ENCODE measurements around the gene TOM1. TPM values are rescaled to one million over a fixed set of nuclear protein-coding genes. Genes with fewer than 3 reads are reported as not detected.
"Not testable (repeated sequence)": the region's sequence is repeated elsewhere in the genome, so short reads cannot be mapped to it uniquely, and the experiment has no call there.

Gene TOM1
- total RNA-seq, 4 donors from 2014 or later, result 96.6 to 175 (median 129) TPM

GRCh38 chr22:35392357-35392756 is 92.7 kb downstream of the TOM1 start:
- H3K36me3 ChIP-seq, result peaks cover 0 to 33% (median 0%) of the 10 kb centered on the region in 3 donors
- H3K4me1 ChIP-seq, result peaks cover 0 to 22% (median 2%) of the 10 kb centered on the region in 4 donors
- H3K4me3 ChIP-seq, result no peak overlapping the region
- H3K27me3 ChIP-seq, result no peaks in the 10 kb centered on the region
- DNase-seq, result peak; percentile 70 to 89 (median 82)
- H3K9me3 ChIP-seq, result no peaks in the 10 kb centered on the region
- peak overlapping the region in 3 of 4 donors; percentile 2 to 59 (median 10) for H3K27ac ChIP-seq
- no peak for TF ChIP-seq CTCF (IDR thresholded peaks at IDR 0.05)
- no peak for TF ChIP-seq POLR2A (IDR thresholded peaks at IDR 0.05)

GRCh38 chr22:35393116-35394010 is 93.7 kb downstream of the TOM1 start:
- H3K4me3 ChIP-seq, result no peak overlapping the region
- no peaks in the 10 kb centered on the region for H3K9me3 ChIP-seq
- peak in 1 of 3 donors; percentile 47 for DNase-seq
- TF ChIP-seq POLR2A (IDR thresholded peaks at IDR 0.05), result no peak
- peak overlapping the region in 2 of 4 donors; percentile 59 to 64 for H3K27ac ChIP-seq
- peaks cover 0 to 22% (median 2%) of the 10 kb centered on the region in 4 donors for H3K4me1 ChIP-seq
- H3K27me3 ChIP-seq, result no peaks in the 10 kb centered on the region
- H3K36me3 ChIP-seq, result peaks cover 0 to 25% (median 0%) of the 10 kb centered on the region in 3 donors

GRCh38 chr22:35394011-35394312 is 94.3 kb downstream of the TOM1 start:
- peak overlapping the region in 1 of 4 donors; percentile 40 for H3K27ac ChIP-seq
- no peaks in the 10 kb centered on the region for H3K27me3 ChIP-seq
- no peak overlapping the region for H3K4me3 ChIP-seq
- no peak for DNase-seq
- H3K4me1 ChIP-seq, result peaks cover 0 to 22% (median 2%) of the 10 kb centered on the region in 4 donors
- no peak for TF ChIP-seq CTCF (IDR thresholded peaks at IDR 0.05)
- no peak for TF ChIP-seq POLR2A (IDR thresholded peaks at IDR 0.05)
- peaks cover 0 to 25% (median 0%) of the 10 kb centered on the region in 3 donors for H3K36me3 ChIP-seq
- H3K9me3 ChIP-seq, result no peaks in the 10 kb centered on the region

- Histone ChIP-seq H3K9me3 (no peaks in the 10 kb centered on the region), H3K4me1 (peaks cover 0 to 22% (median 4%) of the 10 kb centered on the region in 4 donors), H3K4me3 (no peak overlapping the region), H3K27me3 (no peaks in the 10 kb centered on the region), H3K27ac (peak overlapping the region in 1 of 4 donors; percentile 40), H3K36me3 (peaks cover 0 to 20% (median 0%) of the 10 kb centered on the region in 3 donors)
- TF ChIP-seq POLR2A (IDR thresholded peaks at IDR 0.05) (no peak), CTCF (IDR thresholded peaks at IDR 0.05) (no peak)
- DNase-seq, result no peak
These were observed 95.3 kb downstream of the TOM1 start for GRCh38 chr22:35394810-35395563.

GRCh38 chr22:35396622-35397021 is 96.9 kb downstream of the TOM1 start:
- H3K4me3 ChIP-seq, H3K27me3 ChIP-seq, H3K36me3 ChIP-seq, H3K9me3 ChIP-seq: not testable (repeated sequence)
- peak in 1 of 3 donors; percentile 59 for DNase-seq
- Histone ChIP-seq H3K27ac (peak overlapping the region in 2 of 4 donors; percentile 33 to 88), H3K4me1 (peaks cover 0 to 34% (median 8%) of the 10 kb centered on the region in 4 donors)

GRCh38 chr22:35397095-35397904 is 97.6 kb downstream of the TOM1 start:
- Histone ChIP-seq H3K36me3 (peaks cover 0 to 9% (median 0%) of the 10 kb centered on the region in 3 donors), H3K4me3 (no peak overlapping the region), H3K27me3 (no peaks in the 10 kb centered on the region), H3K4me1 (peaks cover 0 to 27% (median 6%) of the 10 kb centered on the region in 4 donors), H3K27ac (peak overlapping the region in 2 of 4 donors; percentile 33 to 88), H3K9me3 (no peaks in the 10 kb centered on the region)
- TF ChIP-seq POLR2A (IDR thresholded peaks at IDR 0.05) (no peak), CTCF (IDR thresholded peaks at IDR 0.05) (no peak)
- no peak for DNase-seq

Data from Peyer's patch (tissue), 4 donors.